NCI-H2171 treated with DMSO at 0.1 percent for 48 hours (cell line): ENCODE data around the gene FNIP1.
"Not testable (repeated sequence)": the region's sequence is repeated elsewhere in the genome, so short reads cannot be mapped to it uniquely, and the experiment has no call there.

Experiments
- DNase-seq: peaks from one replicate; lab custom pipeline; 2025; lab: John Stamatoyannopoulos, UW

The FNIP1 gene

DNA sequence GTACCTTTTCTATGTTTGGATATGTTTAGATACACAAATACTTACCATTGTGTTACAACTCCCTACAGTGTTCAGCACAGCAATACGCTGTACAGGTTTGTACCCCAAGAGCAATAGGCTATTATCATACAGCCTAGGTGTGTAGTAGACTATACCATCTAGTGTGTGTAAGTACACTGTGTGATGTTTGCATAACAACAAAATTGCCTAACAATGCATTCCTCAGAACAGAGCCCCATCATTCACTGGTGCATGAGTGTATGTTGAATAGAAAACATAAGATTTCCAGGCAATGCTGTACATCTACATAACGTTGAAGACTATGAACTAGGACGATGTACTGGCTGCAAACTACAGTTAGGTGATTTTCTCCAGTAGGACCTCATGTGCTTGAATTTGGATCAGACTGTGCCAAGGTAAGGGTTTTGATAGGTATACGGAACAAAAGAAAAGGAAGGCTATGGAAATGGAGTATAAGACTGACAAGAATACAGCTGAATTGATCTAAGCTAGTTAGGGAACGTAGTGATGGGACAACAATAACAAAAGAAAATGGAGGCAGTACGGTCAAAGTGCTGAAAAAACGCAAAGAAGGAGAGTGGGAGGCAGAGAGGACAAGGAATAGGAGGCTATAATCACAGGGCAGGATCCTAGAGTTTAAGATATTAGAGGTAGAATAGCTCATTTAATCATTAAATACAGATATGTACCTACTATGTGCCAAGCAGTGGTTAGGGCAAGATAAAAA is 46.9 kb downstream of the FNIP1 start:
- no peak for DNase-seq

DNA sequence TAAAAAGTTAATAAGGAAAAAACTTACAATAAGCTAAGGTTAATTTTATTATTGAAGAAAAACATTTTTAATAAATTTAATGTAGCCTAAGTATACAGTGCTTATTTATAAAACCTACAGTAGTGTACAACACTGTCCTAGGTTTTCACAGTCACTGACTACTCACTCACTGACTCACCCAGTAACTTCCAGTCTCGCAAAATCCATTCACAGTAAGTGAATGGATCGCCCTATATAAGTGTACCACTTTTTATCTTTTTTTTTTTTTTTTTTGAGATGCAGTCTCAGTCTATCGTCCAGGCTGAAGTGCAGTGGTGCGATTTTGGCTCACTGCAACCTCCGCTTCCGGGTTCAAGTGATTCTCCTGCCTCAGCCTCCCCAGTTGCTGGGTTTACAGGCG is 47.7 kb downstream of the FNIP1 start:
- DNase-seq = no peak

DNA sequence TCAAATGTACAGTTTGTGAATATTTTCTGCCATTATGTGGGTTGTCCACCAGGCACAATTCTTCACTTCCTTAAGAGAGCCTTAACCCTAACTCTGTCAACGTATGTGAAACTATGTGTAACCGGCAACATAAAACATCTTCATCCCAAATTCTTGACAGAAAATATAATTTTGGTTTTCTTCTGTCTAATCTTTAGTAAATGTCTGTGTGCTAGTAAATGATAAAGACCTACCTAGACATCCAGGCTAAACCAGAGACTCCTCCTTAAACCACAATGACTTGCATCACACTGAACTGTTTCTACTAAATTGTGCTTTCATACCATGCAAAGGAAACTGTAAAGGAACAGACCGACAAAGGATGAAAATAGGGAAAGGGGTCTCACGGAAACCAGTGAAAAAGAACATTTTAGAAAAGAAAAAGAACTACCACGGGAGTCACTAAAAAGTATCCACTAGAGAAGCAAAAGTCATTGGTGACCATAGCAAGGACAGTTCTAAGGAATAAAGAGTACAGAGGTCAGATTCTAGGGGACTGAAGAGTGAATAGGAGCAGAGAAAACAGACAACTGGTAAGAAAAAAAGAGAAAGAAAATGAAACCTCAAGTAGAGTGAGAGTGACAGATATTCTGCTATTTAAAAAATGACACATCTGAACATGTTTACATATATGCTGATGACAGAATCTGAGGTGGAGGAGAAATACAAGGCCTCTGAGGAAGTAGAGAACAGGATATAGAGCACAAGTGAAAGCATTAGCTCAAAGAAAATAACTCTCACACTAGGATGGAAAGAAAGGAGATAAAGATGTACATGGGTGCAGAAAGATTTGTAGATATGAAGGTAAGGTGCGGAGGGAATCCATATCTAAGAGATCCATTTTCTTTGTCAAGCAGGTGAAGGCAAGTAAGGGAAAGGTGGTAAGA is 49.4 kb downstream of the FNIP1 start:
- DNase-seq = no peak

DNA sequence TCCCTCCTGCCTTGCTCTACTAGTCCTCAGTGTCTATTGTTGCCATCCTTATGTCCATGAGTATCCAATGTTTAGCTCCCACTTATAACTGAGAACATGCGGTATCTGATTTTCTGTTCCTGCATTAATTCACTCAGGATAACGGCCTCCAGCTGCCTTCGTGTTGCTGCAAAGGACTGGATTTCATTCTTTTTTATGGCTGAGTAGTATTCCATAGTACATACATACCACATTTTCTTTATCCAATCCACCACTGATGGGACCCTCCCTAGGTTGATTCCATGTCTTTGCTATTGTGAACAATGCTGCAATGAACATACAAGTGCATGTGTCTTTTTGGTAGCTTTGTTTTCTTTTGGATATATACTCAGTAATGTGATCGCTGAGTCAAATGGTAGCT is 50.4 kb downstream of the FNIP1 start:
- DNase-seq = no peak

DNA sequence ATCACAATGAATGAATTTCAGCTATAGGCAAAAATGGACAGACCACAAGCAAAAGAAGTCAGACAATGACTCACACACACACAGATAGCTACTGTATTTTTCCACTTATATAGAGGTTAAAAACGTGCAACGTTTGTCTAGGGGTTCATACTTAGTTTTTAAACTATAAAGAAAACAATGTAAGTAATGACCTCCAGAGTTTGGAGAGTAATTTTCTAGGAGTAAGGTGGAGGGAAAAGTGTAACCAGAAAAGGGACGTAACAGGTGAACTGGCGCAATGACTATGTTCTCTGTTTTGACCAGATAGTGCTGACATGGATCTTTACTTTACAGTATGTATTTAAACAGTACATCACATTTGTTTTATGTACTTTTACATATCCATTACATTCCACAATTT is 51.1 kb downstream of the FNIP1 start:
- no peak for DNase-seq

DNA sequence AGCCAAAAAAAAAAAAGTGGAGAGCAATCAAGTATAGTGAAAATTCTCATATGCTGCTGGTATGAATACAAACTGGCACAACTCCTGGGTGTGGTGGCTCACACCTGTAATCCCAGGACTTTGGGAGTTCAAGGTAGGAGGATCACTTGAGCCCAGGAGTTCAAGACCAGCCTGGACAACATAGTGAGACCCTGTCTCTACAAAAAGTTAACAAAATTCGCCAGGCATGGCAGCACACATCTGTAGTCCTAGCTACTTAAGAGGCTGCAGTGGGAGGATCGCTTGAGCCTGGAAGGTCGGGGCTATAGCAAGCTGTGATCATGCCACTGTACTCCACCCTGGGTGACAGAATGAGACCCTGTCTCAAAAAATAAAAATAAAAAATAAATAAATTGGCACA is 51.7 kb downstream of the FNIP1 start:
- no peak for DNase-seq

DNA sequence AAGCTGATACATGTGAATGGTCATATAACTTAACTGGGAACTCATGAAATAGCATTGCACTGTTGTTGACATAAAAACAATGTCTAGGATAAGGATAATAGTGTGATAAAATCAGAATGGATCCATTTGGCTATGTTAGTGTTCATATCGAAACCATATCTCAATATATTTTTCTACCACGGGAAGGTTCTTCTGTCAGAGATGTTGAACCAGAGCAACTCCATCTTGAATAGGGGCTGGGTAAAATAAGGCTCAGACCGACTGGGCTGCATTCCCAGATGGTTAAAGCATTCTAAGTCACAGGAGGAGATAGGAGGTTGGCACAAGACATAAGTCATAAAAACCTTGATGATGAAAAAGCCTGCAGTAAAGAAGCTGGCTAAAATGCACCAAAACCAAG is 56.3 kb downstream of the FNIP1 start:
- DNase-seq = no peak

DNA sequence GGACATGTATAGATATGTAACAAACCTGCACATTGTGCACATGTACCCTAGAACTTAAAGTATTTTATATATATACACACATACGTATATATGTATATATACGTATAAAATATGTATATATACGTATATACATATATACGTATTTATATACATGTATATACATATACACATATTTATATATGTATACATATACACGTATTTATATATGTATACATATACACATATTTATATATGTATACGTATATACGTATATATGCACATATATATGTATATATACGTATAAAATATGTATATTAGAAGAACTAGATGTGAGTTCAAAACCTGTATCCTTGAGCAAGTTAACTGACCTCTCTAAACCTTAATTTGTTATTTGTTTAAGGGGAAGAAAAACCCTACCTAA is 61.4 kb downstream of the FNIP1 start:
- no peak for DNase-seq

DNA sequence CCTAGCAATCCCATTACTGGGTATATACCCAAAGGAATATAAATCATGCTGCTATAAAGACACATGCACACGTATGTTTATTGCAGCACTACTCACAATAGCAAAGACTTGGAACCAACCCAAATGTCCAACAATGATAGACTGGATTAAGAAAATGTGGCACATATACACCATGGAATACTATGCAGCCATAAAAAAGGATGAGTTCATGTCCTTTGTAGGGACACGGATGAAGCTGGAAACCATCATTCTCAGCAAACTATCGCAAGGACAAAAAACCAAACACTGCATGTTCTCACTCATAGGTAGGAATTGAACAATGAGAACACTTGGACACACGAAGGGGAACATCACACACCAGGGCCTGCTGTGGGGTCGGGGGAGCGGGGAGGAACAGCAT is 61.9 kb downstream of the FNIP1 start:
- DNase-seq = not testable (repeated sequence)

DNA sequence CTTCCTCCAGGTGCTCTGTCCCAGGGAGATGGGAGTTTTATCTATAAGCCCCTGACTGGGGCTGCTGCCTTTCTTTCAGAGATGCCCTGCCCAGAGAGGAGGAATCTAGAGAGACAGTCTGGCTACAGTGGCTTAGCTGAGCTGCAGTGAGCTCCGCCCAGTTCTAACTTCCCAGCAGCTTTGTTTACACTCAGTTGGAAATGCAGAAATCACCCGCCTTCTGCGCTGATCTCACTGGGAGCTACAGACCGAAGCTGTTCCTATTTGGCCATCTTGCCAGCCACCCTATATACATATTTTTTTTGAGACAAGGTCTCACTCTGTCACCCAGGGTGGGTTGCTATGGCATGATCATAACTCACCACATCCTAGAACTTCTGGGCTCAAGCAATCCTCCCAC is 67.5 kb downstream of the FNIP1 start:
- DNase-seq = not testable (repeated sequence)

DNA sequence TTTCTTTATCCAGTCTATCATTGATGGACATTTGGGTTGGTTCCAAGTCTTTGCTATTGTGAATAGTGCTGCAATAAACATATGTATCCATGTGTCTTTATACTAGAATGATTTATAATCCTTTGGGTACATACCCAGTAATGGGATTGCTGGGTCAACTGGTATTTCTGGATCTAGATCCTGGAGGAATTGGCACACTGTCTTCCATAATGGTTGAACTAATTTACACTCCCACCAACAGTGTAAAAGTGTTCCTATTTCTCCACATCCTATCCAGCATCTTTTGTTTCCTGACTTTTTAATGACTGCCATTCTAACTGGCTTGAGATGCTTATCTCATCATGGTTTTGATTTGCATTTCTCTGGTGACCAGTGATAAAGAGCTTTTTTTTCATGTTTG is 72.7 kb downstream of the FNIP1 start:
- not testable (repeated sequence) for DNase-seq

DNA sequence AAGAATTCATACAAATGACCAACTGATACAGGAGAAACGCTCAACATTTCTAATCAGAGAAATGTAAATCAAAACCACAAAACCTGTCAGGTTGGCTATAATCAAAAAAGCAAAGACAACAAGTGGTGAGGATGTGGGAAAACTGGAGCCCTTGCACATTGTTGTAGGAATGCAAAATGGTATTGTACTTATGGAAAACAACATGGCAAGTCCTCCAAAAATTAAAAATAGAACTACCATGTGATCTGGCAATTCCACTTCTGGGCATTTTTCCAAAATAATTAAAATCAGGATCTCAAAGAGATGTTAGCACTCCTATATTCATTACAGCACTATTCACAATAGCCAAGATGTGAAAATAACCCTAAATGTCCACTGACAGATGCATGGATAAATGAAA is 76.1 kb downstream of the FNIP1 start:
- peak; percentile 1 for DNase-seq

DNA sequence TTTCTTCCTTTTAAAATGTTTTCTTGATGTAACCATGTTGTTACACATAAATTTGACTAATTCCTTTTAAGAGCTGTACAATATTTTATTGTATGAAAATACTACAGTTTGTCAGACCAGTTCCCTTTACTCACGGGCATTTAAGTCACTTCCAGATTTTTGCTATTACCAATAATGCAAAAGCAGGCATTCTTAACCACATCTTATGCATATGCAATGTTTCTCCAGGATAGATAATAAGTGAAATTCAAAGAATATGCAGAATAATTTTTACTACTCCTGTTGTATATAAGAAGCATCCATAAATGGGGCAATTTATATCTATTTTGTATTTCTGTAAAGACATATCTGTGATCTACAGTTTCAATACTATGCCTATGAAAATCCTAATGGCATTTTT is 77.3 kb downstream of the FNIP1 start:
- DNase-seq = no peak

DNA sequence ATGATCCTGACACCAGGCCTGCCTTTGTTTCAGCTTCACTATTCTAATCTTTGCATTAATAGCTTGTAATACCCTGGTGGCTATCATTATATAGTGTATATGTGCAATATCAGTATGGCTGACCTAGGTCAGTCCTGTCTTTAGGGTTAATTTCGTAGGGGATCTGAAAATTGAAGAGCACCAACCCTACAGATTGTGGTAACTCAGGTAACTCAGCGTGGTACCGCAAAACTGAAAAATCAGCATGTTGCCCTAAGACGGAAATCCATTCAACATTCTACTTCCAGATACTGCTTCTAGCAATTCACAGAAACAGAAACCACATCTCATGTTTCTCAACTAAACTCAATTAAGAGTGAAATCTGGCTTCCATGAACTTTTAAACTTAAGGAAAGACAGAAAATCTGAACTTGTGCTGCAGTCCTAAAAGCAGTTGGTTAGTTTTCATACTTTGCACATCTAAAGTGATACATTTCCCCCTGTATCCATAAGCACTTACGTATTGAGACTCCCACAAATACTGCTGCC is 78.3 kb downstream of the FNIP1 start:
- DNase-seq = no peak

DNA sequence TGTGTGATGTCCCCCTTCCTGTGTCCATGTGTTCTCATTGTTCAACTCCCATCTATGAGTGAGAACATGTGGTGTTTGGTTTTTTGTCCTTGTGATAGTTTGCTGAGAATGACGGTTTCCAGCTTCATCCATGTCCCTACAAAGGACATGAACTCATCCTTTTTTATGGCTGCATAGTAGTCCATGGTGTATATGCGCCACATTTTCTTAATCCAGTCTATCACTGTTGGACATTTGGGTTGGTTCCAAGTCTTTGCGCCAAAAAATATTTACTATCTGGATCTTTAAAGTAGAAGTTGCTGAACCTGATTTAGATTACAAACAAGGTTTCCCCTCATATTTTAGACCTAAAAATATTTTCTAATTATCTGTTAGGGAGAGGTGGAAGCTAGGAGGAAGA is 79.7 kb downstream of the FNIP1 start:
- DNase-seq = not testable (repeated sequence)

DNA sequence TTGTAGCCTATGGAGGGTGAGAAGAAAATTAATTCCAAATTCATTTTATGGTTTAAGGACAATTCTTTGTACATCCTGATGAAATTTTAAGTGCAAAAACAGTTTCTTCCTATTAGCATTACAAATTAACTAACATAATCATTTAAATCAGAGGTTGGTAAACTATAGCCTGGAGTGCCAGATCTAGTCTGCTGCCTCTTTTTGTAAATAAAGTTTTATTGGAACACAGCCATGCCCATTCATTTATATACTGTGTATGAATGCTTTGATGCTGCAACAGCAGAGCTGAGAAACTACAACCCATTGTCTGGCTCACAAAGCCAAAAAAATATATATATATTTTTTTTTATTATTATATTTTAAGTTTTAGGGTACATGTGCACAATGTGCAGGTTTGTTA is 80.2 kb downstream of the FNIP1 start:
- no peak for DNase-seq

DNA sequence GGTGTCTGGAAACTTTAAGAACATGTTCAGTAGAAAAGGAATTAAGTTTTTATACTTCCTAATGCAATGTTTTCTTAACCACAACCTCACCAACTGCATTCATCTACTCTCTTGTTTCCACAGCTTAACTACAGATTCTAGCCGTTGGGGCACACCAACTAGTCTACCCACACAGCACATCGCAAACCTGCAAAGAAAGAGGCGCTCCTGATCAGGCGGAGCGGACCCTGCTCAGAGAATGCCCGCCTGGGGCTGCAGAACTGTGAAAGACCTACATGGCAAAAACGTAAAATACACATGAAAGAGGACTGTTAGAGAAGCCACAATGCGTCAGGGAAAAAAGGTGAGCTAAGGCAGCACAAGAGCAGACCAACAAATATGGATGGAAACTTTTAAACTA is 86.4 kb downstream of the FNIP1 start:
- DNase-seq = no peak

DNA sequence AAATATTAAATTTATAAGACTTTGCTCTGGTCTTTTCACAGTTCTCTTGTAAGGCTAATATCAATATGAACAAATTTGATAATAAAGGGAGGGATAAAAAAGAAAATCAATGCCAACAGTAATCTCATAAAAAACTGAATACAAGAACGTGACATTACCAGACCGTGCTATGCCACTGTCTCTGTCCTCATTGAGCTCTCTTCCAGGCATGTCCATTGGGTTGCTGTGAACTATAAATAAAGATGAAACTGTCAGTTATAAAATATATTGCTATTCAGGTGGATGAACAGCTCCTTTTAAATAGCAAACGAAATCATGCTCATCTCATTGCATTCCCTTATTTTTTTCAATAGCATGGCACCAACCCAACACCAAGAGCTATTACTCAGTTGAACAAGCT is 87.8 kb downstream of the FNIP1 start:
- DNase-seq = no peak

DNA sequence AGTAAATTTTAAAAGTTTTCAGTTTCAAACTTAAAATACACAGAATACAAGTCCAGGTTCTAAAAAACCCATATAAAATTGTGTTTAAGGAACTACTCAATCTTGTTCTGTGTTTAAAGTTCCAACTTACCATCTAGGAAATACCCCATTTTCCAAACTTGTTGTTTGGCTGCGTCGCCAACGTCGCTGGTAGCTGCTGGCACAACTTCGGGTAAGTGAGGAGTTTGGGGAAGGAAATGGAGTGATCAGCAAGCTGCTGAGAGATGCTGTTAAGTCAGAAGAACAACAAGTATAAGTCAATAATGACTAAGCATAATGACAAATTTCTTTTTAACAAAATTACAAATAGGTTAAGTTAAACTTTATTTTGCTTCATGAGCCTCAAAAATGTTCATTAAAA is 90.5 kb downstream of the FNIP1 start:
- DNase-seq = no peak

DNA sequence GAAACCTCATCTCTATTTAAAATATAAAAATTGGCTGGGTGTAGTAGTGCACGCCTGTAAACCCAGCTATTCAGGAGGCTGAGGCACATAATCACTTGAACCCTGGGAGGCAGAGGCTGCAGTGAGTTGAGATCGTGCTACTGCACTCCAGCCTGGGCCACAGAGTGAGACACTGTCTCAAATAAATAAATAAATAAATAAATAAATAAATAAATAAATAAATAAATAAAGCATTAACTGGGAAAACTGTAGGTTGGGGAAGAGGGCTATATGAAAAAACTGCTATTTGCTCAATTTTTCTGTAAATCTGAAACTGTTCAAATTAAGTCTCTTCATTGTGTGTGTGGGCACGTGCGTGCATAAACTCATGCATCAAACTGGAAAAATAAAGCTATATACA is 101.9 kb downstream of the FNIP1 start:
- no peak for DNase-seq

DNA sequence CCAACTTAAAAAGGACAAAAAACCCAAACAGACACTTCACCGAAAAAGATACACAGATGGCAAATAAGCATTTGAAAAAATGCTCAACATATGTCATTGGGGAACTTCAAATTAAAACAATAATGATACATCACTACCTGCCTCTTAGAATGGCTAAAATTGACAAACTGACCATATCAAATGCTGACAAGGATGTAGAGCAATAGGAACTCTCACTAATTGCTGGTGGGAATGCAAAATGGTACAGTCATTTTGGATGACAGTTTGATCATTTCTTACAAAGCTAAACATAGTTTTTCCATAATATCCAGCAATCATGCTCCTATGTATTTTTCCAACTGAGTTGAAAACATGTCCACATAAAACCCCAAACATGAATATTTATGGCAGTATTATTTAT is 102.9 kb downstream of the FNIP1 start:
- DNase-seq = no peak

DNA sequence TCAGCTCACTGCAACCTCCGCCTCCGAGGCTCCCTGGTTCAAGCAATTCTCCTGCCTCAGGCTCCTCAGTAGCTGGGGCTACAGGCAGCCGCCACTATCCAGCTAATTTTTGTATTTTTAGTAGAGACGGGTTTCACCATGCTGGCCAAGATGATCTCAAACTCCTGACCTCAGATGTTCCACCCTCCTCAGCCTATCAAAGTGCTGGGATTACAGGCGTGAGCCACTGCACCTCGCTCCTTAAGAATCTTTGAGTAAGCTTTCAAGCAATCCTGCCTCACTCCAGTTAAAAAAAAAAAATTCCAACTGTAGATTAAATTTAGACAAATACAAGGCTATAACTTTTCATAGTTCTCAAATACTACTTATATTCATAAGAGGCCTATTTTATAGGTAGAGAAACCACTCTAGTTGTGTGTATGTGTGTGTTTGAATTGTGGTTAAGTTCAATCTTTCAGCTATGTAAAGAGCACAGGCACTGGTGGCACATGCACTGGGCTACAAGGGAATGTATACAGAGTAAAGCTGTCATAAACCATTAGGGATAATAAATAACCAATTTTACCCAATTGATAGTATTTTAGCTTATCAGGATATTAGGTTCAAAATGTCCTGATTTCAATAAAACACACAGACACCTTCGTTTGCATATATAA is 111.2 kb downstream of the FNIP1 start:
- no peak for DNase-seq

DNA sequence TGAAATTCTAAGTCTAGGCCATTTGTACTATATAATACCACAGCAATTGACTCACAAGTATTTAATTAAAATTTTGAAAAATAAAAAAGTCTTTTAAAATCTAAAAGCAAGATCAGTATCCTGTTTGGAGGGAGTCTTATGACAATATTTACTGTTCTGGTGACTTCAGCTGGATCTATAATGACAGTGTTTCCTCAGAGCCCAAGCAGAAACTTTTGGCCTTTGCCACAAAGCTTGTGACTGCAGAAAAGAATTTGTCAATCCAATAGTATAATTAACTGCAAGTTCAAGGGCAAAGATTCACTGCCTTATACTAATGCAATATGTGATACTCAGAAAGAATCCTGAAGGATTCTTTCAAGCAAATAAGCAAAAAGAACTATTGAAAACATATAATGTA is 112.2 kb downstream of the FNIP1 start:
- no peak for DNase-seq
